Retinal pigment epithelial cell (primary cell): ENCODE measurements around the gene PIGH.

Experiments used
- DNase-seq: peaks from one replicate; pipeline ENCODE4 v3.0.0-alpha.2; 2010; ENCODE audit warnings: low read depth
- H3K4me3 ChIP-seq: 2 replicates; pipeline ENCODE4 v1.5.1; 2011; ENCODE audit warnings: mild to moderate bottlenecking, low read length, control low read depth, moderate library complexity
- CTCF ChIP-seq: conservative IDR thresholded peaks from 2 replicates; pipeline ENCODE4 v1.5.1; 2011; ENCODE audit warnings: low read depth, low read length, control low read depth, inconsistent platforms

Gene PIGH

GRCh38 chr14:67569651-67570290, 30.3 kb downstream of the PIGH start:
- no peak for TF ChIP-seq CTCF
- DNase-seq, result no peak
- H3K4me3 ChIP-seq, result no peak overlapping the region

- no peak overlapping the region for H3K4me3 ChIP-seq
- no peak for DNase-seq
- TF ChIP-seq CTCF, result no peak
Observed at GRCh38 chr14:67569011-67569650, 30.9 kb downstream of the PIGH start.

GRCh38 chr14:67567654-67568053, 32.4 kb downstream of the PIGH start:
- no peak overlapping the region for H3K4me3 ChIP-seq
- peak; percentile 34 for DNase-seq
- no peak for TF ChIP-seq CTCF

GRCh38 chr14:67566908-67567307, 33.2 kb downstream of the PIGH start:
- peak; percentile 84 for DNase-seq
- no peak for TF ChIP-seq CTCF
- no peak overlapping the region for H3K4me3 ChIP-seq

GRCh38 chr14:67564236-67564635, 35.8 kb downstream of the PIGH start:
- H3K4me3 ChIP-seq, result no peak overlapping the region
- no peak for TF ChIP-seq CTCF
- no peak for DNase-seq

GRCh38 chr14:67562776-67563150, 37.3 kb downstream of the PIGH start:
- DNase-seq, result no peak
- no peak for TF ChIP-seq CTCF
- no peak overlapping the region for H3K4me3 ChIP-seq
